HG03097 (cell line): Measurements from ENCODE around the gene ZMYM2.

ENCODE experiments used
- ATAC-seq: cut with Tn5 transposase; IDR thresholded peaks from one replicate; pipeline ENCODE4 v1.9.1; 2021; ENCODE audit not compliant: unreplicated experiment, low FRiP score

Gene ZMYM2

DNA sequence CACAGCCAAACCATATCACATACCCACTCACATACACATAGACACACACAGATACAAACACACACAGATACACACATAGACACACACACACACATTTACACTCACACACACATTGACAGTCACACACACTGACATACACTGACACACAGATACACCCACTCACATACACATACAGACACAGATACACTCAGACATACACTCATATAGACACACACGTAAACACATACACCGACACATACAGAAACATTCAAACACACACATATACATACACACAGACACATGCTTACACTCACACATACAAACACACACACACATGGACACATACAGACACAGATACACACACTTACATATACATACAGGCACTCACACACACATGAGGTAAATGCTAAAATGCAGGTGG is 172.1 kb downstream of the ZMYM2 start:
- no peak for ATAC-seq

DNA sequence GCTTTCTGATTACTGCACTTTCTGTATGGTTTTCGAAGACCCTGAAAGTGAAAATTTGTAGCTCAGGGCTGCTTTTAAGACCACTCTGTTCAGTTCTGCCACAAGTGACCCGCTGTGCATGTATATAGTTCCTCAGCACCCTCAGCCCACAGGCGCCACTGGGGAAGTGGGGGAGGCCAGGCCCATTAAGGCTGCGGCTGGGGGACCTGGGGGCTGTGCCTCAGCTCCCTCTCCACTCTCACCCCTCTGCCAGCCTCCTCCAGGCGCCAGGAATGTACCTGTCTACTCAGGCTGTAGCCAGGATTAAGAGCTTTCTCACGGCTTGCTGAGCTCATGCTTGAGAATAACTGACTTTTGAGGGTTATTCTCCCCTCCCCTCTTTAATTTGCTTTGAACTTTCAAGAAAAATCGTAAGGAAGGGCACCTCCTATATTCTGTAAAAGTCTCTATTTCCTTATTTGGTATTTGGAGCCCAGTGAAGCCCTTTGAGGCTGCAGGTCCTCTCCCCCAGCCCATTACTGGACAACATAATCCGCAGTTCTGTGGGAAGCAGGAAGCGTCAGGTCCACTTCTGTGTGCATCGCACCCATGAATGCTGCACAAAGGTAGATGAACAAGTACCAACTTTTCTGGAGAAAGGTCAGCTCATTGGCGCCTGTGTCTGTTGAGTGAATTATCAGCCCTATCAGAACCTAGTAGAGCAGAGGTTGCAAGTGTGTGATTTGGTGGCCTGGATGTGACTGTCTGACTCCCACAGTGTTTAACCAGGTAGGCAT is 172.7 kb downstream of the ZMYM2 start:
- ATAC-seq = no peak

DNA sequence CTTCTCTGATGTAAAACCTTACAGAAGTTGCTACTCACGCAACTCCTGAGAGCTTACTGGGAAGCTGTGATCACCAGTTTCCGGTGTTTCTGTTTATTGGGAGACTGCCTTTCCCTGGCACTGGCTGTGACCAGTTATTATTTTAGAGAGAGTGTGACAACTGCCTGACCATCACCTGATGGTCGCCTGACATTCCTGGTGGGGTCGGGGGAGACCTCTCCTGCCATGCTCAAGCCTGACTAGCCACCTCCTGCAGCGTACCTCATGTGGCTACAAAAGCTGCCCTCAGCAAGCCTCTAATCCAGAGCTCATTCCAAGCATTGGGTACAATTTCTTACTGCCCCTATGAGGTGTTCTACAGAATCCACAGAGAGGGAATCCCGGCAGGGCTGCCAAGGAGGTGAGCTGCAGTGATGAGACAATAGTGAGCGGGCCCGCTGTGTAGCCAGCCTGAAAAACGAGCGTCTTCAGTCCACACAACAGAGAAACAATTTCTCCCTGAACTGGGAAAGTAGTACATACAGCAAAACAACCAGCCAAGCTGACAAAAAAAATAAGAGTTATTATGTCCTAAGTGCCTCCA is 173.6 kb downstream of the ZMYM2 start:
- no peak for ATAC-seq

DNA sequence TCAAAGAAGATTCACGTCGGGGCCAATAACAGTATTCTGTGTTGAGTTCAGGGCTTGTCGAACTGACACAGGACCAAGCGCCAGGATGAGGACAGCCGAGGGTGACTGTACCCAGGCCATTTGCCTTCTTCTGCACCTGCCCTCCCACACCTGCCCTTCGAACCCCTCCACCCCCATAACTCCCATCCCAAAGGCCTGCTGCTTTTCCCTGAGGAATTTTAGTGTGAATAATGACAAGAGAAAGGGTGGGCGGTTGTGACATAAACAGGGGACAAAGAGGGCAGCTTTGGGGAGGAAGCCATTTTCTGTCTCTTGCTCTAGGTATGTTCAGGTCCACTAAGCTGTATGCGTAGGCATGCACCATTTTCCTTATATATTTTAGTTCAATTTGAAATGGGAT is 176.2 kb downstream of the ZMYM2 start:
- no peak for ATAC-seq

DNA sequence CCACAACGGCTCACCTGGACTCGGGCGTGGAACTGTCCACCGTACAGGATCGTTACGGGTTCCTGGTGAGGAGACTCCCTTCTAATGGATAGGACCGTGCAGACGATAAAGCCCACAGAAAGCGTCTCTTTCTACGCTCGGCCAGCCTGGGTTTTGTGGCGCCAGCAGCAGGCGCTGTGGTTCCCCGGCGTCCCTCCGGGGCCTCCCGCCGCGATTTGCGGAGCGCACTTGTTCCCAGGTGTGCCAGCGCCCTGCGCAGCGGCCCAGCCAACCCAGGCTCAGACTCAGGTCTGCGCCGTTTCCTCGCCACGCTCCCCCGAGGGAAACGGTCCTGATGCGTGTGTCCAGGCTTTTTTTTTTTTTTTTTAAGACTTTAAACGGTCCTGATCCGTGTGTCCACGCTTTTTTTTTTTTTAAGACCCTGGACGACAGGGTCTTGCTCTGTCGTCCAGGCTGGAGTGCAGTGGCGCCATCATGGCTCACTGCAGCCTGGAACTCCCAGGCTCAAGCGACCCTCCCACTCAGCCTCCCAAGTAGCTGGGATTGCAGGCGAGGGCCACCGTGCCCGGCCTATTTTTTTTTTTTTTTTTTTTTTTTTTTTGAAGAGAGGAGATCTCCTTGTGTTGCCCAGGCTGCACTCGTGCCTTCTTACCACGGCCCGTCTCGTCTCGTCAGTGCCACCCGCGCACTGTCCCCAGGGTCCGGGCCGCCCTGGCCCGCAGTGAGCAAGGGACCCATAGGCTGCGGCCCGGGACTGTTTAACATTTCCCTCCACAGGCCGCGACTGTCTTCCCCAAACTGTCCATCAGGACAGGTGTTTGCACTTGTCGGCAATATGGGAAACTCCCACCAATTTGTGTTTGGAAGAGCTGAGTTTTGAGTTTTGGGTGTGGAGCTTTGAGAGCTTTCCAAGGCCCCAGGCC is 178.5 kb downstream of the ZMYM2 start:
- ATAC-seq = no peak

DNA sequence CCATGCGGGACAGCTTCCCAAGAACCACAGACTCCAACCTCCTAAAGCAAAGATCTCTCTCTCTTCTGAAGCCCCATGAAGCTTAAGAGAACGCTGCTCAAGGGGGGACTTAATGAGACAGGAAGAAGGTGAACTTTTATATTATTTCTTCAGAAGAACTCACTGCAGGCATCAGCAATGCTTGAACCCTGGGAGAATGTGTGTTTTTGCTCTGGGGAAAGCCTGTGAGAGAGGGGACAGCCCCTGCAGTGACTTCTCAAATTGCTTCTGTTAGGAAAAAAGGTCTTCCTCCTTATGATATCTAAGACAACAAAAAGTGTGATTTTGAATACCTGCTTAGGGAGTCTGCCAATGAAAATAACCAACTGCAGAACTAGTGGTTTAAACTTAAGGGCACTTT is 179.3 kb downstream of the ZMYM2 start:
- no peak for ATAC-seq

DNA sequence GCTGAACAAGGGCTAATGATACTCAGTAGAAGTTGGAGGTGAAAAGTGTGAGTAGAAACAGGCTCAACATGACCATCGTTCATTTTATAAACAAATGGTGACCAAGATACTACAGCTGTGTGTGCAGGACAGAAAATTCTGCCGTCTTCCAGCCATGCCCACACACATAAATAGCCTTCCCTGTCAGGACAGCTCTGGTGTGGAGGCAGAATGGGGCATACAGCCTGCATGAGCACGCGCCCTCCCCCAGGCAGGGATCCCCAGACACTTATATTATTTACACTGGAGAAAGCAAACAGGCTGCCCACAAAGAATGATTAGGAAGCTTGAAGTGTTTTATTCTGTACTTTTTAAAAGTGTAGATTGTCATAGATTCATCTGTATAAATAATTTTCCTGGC is 182.0 kb downstream of the ZMYM2 start:
- no peak for ATAC-seq
